ENCODE data around the gene CNN3. TPM values are rescaled to one million over a fixed set of nuclear protein-coding genes. Genes with fewer than 3 reads are reported as not detected.

CNN3 gene
- 348 TPM for polyA plus RNA-seq (ENCODE audit: insufficient read length)

DNA sequence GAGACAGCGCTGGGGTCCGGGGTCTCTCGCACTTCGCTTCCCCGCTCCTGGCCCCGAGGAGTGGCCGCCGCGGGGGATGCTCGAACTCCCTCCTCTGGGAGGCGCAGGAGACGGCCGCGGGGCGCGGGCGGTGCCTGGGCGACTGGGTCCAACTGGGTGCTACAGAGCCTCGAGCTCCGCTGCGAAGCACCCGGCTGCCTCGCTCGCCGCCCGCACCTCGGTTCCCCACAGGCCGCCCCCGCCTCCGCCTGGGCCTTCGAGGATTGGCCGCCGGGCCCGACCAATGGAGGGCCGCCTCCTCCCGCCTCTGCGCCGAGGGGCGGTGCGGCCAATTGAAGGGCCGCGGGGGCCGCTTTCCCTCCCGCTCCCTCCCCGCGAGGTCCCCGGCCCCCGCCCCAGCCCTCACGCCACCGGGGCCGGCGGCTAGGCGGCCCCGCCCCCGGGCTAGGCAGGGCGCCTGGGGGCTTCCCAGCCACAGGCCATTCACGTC, at the start of gene CNN3:
CNN3 (minus strand) TSS at position 196 of the 490 bp plus-strand sequence. CDS start 216 bp downstream, outside the sequence.
- DNase-seq (ENCODE audit: low read depth), result no peak

DNA sequence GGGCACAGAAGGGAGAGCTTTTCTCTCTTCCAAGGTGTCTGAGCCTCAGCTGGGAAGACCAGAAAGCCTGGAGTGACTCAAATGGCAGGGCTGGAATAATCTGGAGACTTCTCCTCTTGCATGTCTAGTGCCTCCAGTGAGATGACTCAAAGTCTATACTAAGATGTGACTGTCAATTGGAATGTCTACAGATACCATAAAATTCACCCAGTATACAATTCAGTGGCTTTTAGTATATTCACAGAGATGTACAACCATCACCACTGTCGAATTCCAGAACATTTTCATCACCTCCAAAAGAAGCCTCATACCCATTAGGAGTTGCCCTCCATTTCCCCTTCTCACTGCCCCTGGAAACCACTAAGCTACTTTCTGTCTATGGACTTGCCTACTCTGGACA, 47.9 kb upstream of the CNN3 start:
- DNase-seq (ENCODE audit: low read depth), result no peak

DNA sequence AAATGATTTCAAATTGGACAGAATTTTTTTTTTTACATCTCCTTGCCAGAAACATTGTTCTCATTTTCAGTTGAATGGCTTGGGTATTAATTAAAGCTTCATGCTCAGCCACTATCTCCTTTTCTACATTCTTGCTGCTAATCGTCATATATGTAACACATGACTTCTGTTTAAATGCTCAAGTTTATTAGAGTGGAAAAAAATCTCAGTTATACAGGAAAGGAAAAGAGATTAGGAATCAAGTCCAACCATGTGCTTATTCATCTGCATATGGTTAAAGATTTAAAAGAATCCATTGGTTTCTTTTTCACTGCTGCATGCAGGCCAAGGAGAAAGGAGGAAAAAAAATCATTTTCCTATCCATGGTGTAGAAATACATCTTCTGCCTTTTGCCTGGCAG, 47.3 kb upstream of the CNN3 start:
- no peak for DNase-seq (ENCODE audit: low read depth)

DNA sequence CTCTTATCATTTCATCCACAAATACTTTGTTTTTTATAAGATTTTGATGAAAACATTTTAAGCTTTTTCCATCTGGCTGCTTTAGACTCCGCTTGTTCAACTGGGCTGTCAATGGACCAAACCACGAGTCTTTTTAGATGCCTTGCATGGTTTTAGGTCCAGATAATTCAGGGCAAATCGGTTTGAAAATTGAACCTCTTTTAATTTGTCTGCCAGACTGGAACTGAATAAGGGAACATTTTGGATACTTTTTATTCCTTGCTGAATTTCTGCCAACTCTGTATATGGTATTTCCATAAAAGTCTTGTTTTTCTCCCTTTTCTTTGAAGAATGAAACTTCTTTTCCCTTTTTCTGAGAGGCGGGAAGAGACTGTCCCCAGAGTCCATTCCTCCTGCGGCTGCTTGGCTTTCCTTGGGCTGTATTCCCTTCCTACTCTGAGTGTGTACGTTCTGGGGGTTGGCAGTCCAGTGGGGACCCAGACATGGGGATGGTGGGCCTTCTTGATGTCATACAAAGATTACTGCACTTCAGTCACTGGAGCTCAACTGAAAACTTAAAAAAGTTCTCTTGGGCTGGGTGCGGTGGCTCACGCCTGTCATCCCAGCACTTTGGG, 46.5 kb upstream of the CNN3 start:
- no peak for DNase-seq (ENCODE audit: low read depth)

- DNase-seq (ENCODE audit: low read depth), result no peak
Observed at GRCh38 chr1:94971491-94971924, 44.6 kb upstream of the CNN3 start.

GRCh38 chr1:94970783-94971182, 43.9 kb upstream of the CNN3 start:
- no peak for DNase-seq (ENCODE audit: low read depth)

DNA sequence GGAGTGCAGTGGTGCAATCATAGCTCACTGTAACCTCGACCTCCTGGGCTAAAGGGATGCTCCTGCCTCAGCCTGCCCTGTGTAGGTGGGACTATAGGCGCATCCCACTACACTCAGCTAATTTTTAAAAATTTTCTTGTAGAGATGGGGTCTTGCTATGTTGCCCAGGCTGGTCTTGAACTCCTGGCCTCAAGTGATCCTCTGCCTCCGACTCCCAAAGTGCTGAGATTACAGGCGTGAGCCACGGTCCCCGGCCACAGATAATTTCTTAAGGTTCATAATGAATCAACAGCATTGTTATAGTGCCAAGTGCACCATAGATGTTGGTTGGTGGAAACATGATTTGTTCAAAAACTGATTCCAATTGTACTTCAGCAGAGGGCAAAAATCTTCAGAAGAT, 42.2 kb upstream of the CNN3 start:
- DNase-seq (ENCODE audit: low read depth), result no peak

GRCh38 chr1:94966033-94966432, 39.1 kb upstream of the CNN3 start:
- no peak for DNase-seq (ENCODE audit: low read depth)

GRCh38 chr1:94963864-94964263, 37.0 kb upstream of the CNN3 start:
- DNase-seq (ENCODE audit: low read depth), result no peak

DNA sequence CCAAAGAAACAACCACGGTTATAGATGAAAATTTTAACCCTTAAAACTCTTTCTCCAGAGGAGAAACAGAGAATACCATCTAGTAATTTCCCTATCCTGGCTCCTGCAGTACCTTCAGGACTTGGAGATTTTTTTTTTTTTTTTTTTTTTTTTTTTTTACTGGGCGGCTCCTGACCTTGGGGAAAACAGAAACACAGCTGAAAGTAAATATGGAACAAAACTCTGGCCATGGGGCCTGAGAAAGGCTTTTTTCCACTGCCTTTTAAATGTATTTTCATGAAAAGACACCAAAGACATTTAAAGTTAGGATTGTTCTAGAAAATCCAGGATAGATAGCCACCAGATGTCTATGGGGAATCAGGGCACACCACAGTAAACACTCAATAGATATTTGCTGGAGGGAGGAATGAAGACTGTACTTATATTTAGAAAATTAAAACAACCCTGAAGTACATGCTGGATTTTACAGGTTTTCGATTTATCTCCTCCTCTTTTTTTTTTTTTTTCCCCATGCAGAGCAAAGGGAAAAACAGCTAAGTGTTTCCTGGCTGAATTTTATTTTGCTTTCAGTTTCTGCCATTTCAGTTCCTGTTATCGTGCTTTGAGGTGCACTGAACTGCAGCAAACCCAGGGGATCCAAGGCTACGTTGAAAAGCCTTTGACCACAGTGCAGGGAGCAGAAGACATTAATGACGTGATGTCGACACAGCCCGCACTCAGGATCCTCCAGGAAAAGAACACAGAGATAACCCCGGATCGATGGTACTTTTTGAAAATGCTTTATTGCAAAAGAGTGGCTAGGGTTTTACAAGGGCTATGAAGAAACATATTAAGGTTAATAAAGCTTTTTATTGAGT, 35.7 kb upstream of the CNN3 start:
- DNase-seq (ENCODE audit: low read depth), result no peak

DNA sequence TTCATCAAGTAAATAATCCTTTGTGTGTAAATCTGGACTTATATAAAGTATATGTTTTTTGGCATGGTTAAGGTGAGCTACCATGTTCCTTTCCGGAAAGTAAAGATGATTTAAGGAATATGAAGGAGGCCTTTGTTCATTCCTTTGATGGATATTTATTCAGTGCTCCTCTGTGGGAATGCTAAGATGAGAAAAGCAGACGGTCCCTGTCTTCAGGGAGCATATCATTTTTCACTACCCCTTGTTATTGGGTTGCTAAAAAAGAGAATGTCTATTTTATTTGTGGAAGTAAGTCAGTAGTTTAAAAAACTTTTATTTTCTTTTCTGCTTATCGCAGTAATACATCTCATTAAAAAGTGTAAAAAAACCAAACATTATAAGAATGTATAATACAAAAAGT, 35.1 kb upstream of the CNN3 start:
- DNase-seq (ENCODE audit: low read depth), result no peak

GRCh38 chr1:94961582-94961981, 34.7 kb upstream of the CNN3 start:
- no peak for DNase-seq (ENCODE audit: low read depth)

DNA sequence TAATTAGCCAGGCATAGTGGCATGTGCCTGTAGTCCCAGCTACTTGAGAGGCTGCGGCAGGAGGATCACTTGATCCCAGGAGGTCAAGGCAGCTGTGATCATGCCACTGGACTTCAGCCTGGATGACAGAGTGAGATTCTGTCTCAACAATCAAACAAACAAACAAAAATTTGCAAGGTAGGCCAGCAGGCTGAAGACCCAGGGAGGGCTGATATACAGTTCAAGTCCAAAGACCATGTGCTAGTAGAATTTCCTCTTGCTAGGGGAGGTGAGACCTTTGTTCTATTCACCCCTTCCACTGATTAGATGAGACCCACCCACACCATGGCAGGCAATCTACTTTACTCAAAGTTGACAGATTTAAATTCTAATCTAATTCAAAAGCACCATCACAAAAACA, 31.2 kb upstream of the CNN3 start:
- DNase-seq (ENCODE audit: low read depth), result no peak

DNA sequence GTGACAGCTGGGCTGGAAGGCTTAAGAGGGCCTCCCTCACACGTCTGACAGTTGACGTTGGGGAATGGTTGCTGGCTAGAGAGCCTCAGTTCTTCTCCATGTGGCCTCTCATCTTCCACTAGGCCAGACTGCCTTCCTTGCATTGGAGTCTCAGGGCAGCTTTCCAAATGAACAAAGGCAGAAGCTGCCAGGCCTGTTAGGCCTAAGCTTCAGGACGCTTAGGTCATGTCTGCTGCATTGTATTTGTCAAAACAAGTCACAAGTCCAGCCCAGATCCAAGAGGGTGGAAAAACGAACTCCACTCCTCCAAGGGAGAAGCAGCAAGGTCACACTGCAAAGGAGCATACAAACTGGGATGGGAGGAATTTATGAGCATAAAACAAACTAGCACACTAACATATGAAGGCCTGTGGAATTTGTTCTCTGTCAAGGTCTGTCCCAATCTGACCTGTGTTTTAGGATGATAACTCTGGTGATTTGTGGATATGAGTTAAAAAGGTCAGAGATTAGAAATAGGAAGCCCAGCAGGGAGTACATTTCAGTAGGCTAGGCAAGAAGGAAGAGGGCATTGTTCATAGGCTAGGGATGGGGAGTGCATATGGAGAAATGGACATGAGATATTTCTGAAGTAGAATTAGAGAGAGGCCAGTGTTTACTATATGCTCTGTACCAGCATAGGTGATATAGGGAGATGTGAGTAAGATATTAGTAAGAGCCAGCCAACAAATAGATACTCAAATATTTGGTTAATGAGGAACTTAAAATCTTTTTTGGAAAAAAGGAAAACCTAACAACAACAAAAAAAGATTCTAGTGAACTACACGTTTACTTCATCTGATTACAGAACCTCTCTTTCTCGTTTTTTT, 29.1 kb upstream of the CNN3 start:
- no peak for DNase-seq (ENCODE audit: low read depth)

DNA sequence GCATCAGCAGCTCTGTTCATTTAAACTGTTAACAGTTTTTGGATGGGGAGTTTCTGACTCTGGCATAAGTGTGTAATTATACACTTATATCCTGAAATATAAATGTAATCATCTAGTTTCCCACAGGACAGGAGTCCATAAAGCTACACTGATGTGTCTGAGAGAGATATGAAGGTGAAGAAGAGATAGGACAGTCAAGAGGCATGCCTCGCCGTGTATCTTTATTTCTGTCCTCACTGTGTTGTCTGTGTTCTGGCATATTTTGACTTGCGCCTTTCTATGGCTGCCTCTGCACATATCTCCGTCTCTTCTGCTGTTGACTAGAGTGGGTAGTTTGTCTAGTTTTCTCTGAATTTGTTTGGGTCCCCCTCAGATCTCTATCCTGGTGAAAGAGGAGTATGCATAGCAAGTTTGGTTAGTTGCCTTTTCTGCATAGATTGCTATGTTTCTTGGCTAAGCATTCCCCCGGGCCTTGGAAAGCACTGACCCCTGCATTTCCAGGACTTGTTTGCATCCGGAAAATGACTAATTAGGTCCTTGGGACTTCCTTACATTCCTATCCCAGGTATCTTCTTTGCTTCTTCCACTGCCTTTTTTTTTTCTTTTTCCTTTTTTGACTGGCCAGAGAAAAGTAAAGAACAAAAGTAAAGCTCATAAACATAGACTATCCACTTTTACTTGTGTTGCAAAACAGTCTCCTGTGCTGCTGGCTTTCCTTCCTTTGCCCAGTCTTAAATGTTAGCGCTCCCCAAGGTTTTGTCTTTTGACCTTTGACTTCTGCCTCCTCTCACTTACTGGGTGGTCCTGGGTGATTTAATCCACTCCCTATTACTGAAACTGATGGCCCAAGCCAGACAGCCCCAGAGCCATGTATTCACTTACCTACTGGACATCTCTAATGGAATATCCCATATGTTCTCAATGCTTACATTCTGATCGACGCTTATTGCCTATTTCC, 27.6 kb upstream of the CNN3 start:
- DNase-seq (ENCODE audit: low read depth), result no peak

DNA sequence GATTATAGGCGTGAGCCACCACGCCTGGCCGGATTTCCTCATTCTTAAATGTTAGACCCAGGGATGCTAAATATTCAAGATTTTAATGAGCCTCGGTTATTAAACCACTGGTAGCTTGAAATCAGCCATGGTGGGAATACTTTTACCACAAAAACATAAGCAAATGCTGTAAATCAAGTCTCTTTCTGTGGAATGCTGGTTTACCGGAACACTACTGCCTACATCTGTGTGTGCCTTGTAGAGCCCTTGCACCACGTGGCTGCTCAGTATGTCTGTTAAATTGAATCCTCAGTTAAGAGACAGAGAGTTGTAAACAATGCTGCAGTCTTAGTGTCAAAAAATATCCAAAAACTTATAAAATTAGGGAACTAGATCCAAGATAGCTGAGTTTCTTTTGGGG, 26.8 kb upstream of the CNN3 start:
- no peak for DNase-seq (ENCODE audit: low read depth)

DNA sequence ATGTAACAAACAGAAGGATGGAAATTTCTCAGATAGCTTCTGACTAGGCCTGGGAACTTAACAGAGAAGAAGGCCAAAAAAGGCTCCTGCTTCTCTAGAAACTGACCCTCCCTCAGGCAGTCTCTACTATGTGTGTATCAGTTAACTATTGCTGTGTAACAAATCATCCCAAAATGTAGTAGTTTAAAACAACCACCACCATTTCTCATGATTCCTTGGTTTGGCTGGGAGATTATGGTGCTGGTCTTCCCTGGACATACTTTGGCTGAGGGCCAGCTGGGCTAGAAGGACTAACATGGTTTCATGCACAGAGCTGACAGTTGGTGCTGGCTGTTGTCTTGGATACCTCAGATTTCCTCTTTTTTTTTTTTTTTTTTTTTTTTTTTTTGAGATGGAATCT, 26.2 kb upstream of the CNN3 start:
- DNase-seq (ENCODE audit: low read depth), result no peak

- DNase-seq (ENCODE audit: low read depth), result no peak
Observed at GRCh38 chr1:94952539-94952938, 25.6 kb upstream of the CNN3 start.

- DNase-seq (ENCODE audit: low read depth), result no peak
Observed at GRCh38 chr1:94951509-94952208, 24.7 kb upstream of the CNN3 start.

DNA sequence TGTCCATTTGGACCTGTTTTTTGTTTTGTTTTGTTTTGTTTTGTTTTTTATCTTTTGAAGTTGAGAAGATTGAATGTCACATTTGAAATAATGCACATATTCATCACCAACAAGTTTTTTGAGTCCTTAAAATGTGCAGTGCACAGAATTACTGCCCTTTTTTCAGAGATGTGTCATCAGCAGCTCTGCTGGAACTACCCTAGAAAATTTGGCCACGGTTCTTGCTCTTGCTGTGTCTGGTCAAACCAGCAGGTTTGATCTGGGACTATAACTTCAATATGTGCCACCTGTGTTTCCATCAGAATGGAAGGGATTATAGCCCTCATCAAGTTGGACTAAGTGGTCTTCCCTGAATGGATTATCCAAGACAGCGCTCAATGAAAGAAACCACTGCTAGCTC, 24.1 kb upstream of the CNN3 start:
- no peak for DNase-seq (ENCODE audit: low read depth)

All from forelimb muscle (tissue), 1 donor.